Progenitor cell of endocrine pancreas (in vitro differentiated cells): ENCODE data around the gene STRN. TPM values are rescaled to one million over a fixed set of nuclear protein-coding genes. Genes with fewer than 3 reads are reported as not detected.

Experiments used
- DNase-seq: peaks from one replicate; pipeline ENCODE4 v3.0.0; 2021; ENCODE audit warnings: low spot score; ENCODE audit not compliant: unreplicated experiment
- H3K27ac Mint-ChIP-seq: 2 replicates; pipeline ENCODE4 v1.8.0; 2021; ENCODE audit warnings: mild to moderate bottlenecking, moderate library complexity, mixed read lengths
- H3K27me3 Mint-ChIP-seq: 2 replicates; pipeline ENCODE4 v1.8.0; 2021; ENCODE audit warnings: mixed read lengths
- H3K36me3 Mint-ChIP-seq: 2 replicates; pipeline ENCODE4 v1.8.0; 2022; ENCODE audit warnings: mixed read lengths; ENCODE audit not compliant: insufficient read depth
- H3K4me1 Mint-ChIP-seq: 2 replicates; pipeline ENCODE4 v1.8.0; 2021; ENCODE audit warnings: low read depth, mixed read lengths
- H3K4me3 Mint-ChIP-seq: 2 replicates; pipeline ENCODE4 v1.8.0; 2021; ENCODE audit warnings: low read depth, mild to moderate bottlenecking, moderate library complexity, mixed read lengths
- H3K9me3 Mint-ChIP-seq: 2 replicates; pipeline ENCODE4 v1.8.0; 2021; ENCODE audit warnings: low read depth, mixed read lengths
- total RNA-seq: library from RNA; stranded (reverse); gene quantifications from 2 replicates; pipeline ENCODE4 v1.2.1, GENCODE V29; 2021
- TF ChIP-seq, protein P1 (sequence below): fragments of 200-600 bp; sonication (generic); IDR thresholded peaks from one replicate; pipeline ENCODE4 v1.5.0; 2021; ENCODE audit warnings: antibody characterized with exemption, mild to moderate bottlenecking; ENCODE audit not compliant: unreplicated experiment

The STRN gene
- total RNA-seq, 1 donor from 2014 or later: 19.9 TPM

DNA sequence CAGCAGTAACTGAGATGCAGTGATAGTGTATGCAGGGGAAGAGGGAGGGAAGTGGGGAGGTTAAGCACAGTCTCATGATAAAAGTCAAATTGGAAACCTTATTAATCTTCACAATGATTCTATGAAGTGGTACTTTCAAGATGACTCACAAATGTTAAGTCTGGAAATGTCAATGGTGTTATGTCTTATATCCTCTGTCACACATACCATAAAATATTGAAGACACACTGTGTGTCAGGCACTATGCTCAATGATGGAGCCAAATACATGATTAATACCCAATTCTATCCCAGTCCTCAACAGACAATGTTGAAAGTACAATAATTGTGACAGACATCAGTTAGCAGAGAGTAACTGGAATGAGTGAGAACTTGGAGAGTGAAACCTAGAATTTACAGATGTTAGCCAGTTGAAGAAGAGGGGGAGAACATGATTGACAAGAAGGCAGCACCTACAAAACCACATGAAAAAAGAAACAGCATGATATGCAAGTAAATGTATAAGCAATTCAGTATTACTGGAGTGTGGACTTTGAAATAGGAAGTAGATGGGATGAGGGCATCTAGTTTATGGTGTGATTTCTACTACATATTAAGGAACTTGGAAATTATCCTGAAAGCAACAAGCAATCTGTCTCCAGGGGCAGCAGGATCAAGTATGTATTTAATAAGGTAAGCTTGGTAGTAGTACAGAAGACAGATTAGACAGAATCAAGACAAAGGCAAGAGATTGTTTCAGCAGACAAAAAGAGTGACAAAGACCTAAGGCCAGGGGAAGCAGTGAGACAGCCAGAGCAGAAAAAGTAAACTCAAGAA, 107.6 kb downstream of the STRN start:
- Mint-ChIP-seq H3K36me3 (peaks cover 26% of the 10 kb centered on the region), H3K27me3 (no peaks in the 10 kb centered on the region), H3K4me3 (no peak overlapping the region), H3K4me1 (no peaks in the 10 kb centered on the region), H3K9me3 (peaks cover 14% of the 10 kb centered on the region), H3K27ac (no peak overlapping the region)
- DNase-seq: no peak
- TF ChIP-seq, protein P1, sequence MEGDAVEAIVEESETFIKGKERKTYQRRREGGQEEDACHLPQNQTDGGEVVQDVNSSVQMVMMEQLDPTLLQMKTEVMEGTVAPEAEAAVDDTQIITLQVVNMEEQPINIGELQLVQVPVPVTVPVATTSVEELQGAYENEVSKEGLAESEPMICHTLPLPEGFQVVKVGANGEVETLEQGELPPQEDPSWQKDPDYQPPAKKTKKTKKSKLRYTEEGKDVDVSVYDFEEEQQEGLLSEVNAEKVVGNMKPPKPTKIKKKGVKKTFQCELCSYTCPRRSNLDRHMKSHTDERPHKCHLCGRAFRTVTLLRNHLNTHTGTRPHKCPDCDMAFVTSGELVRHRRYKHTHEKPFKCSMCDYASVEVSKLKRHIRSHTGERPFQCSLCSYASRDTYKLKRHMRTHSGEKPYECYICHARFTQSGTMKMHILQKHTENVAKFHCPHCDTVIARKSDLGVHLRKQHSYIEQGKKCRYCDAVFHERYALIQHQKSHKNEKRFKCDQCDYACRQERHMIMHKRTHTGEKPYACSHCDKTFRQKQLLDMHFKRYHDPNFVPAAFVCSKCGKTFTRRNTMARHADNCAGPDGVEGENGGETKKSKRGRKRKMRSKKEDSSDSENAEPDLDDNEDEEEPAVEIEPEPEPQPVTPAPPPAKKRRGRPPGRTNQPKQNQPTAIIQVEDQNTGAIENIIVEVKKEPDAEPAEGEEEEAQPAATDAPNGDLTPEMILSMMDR: no peak

- no peak for DNase-seq
- Mint-ChIP-seq H3K4me1 (no peaks in the 10 kb centered on the region), H3K27ac (no peak overlapping the region), H3K4me3 (no peak overlapping the region), H3K9me3 (peaks cover 4% of the 10 kb centered on the region), H3K27me3 (no peaks in the 10 kb centered on the region), H3K36me3 (peaks cover 16% of the 10 kb centered on the region)
- TF ChIP-seq, protein P1: no peak
These were observed 108.6 kb downstream of the STRN start for GRCh38 chr2:36857713-36858112.

DNA sequence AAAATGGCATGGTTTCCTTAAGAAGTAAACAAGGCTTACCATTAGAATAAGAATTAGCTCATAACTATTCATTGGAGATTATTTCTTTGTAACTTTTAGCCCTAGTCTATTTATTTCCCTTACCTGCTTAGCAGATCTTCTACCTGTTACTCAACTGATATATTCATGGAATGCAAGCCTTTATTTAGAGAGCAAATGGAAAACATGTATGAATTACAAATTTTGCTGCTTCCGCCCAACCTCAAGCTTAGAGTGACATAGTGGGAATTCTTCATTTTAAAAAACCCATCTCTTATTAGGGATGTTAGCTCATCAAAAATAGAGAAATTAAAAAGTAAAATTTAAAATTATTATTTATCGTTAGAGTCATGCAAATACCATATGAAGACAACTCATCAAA, 110.9 kb downstream of the STRN start:
- TF ChIP-seq, protein P1: no peak
- no peak for DNase-seq
- H3K9me3 Mint-ChIP-seq: no peaks in the 10 kb centered on the region
- no peak overlapping the region for H3K27ac Mint-ChIP-seq
- H3K4me1 Mint-ChIP-seq: no peaks in the 10 kb centered on the region
- H3K27me3 Mint-ChIP-seq: no peaks in the 10 kb centered on the region
- peaks cover 15% of the 10 kb centered on the region for H3K36me3 Mint-ChIP-seq
- no peak overlapping the region for H3K4me3 Mint-ChIP-seq

- TF ChIP-seq, protein P1: no peak
- Mint-ChIP-seq H3K27me3 (no peaks in the 10 kb centered on the region), H3K9me3 (no peaks in the 10 kb centered on the region), H3K27ac (peak overlapping the region; percentile 22), H3K36me3 (peaks cover 16% of the 10 kb centered on the region), H3K4me1 (no peaks in the 10 kb centered on the region), H3K4me3 (no peak overlapping the region)
- DNase-seq: no peak
These were observed 112.1 kb downstream of the STRN start for GRCh38 chr2:36854241-36854640.

- Mint-ChIP-seq H3K27me3 (no peaks in the 10 kb centered on the region), H3K36me3 (peaks cover 11% of the 10 kb centered on the region), H3K27ac (no peak overlapping the region), H3K4me3 (no peak overlapping the region), H3K4me1 (no peaks in the 10 kb centered on the region), H3K9me3 (no peaks in the 10 kb centered on the region)
- DNase-seq: no peak
- TF ChIP-seq, protein P1: no peak
These were observed 117.1 kb downstream of the STRN start for GRCh38 chr2:36849265-36849664.
